Endometrial microvascular endothelial cells (primary cell): ENCODE data around the gene RRAS. TPM values are rescaled to one million over a fixed set of nuclear protein-coding genes. Genes with fewer than 3 reads are reported as not detected.
"Not testable (repeated sequence)": the region's sequence is repeated elsewhere in the genome, so short reads cannot be mapped to it uniquely, and the experiment has no call there.

ENCODE experiments used
- in situ Hi-C: cut with HindIII; loops from 2 replicates; pipeline ENCODE4 v1.10.0; 2017; ENCODE audit warnings: low sequenced_read_pairs, low pct_unique_long_range_greater_than_20kb; ENCODE audit errors: inconsistent ontology term
- total RNA-seq: library from RNA; depleted of rRNA; stranded (reverse); fragments of >200 nt; gene quantifications from one replicate; pipeline ENCODE4 v1.2.3, GENCODE V29; 2015; ENCODE audit errors: inconsistent ontology term

The RRAS gene
- total RNA-seq, 1 donor from 2014 or later = 45.0 TPM

DNA sequence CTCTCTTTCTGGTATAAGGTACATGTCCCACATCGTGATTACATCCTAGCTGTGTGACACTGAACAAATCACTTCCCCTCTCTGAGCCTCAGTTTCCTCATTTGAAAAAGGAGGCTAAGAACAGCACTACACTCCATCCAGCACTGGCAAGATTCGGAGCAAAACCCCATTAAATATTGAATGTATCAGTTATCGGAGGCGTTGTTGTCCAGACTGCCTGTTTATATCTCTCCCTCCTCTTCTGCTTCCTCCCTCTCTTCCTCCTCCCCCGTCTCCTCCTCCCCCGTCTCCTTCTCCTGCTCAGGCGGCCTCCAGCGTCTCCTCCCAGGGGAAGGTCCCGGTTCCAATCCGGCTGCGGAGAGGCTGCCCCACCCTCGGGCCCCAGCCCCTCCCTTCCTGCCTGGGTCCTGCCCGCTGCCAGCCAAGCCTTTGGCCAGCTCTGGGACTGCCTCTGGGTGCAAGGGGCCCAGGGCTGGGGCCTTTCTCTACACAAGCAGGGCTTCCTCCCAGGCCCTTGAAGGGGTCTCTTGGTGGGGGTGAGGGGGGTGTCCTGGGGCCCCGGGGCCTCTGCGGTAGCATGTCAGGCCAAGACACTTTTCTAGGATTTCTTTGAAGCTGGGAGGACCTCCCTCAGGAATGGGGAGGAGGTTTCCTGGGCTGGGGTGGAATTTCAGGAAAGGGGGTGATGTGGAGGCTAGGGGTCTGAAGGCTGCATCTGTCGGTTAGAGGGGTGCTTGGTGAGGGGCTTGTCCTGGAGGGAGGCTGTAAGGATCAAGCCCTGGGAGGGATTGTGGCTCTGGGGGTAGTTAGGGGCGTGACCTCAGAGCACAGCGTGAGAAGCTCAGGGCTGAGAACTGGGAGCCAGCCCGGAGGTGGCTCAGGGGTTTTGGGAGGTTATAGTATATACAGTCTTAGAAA lies 1.9 kb downstream of the RRAS start:
- in situ Hi-C loops = no loop called here

DNA sequence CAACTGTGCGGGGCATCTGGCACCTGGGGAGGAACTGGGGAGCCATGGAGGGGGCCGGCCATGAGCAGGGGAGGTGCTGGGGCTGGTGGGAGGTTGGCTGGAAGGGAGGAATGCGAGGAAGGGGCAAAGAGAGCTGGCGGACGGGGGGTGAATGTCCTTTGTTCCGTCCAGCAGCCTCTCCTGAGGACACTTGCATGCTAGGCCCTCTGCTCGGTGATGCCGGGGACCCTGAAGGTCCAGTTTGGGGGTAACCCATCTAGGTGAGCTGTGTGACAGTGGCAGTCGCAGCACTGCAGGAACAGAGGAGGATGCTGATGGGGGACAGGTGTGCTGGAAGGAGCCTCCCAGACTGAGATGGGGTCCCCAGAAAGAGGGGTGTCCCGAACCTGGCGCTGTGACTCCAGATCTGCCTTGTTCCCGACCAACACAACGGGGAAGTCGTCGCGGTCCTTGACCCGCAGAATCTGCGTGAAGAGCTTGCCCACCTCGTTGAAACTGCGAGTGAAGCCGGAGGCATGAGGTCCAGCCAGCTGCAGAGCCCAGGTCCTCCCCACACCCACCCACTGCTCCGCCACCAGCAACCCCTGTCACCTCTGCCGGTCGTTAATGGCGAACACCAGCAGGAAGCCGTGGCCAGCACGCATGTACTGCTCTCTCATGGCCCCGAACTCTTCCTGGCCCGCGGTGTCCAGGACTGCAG lies 3.6 kb downstream of the RRAS start:
- in situ Hi-C loops = no loop called here

DNA sequence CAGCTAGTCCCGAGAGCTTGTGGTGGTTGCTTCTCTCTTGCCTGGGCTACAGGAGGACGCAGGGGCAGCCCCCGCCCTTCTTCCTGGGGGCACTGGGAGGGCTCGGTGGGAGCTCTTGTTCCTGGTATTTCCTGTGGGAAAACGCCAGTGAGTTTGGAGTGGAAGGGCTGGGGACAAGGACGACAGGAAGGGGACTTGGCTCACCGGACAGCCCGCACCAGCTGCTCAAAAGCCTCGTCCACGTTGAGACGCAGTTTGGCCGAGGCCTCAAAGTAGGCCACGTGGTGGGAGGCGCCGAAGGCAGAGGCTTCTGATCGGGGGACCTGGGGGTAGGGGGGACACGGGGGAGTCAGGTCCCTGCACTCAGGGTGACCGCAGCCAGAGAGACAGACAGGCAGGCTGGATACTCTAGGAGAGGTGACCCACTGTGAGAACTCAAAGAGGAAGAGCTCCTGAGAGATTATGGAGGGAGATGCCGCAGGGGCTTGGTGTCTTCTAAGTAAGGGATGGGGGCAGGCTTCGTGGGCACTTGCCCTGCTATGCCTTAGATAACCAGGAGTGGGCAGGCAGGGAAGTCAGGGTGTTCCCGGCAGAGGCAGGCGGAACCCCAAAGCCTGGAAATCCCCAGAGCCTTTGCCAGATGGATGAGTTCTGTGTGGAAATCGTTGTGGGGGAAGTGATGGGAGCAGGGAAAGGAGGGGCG lies 4.3 kb downstream of the RRAS start:
- in situ Hi-C loops = no loop called here

DNA sequence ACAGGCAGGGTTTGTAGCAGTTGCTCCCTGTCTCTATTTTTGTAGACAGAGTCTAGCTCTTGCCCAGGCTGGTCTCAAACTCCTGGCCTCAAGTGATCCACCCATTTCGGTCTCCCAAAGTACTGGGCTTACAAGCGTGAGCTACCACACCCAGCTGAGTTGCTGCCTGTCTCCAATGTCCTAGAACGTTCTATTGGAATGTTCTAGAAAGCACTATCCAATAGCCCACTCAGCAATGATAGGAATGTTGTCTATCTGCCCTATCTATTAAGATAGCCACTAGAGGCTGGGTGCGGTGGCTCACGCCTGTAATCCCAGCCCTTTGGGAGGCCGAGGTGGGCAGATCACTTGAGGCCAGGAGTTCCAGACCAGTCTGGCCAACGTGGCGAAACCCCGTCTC lies 6.7 kb downstream of the RRAS start:
- in situ Hi-C loops = not testable (repeated sequence)

DNA sequence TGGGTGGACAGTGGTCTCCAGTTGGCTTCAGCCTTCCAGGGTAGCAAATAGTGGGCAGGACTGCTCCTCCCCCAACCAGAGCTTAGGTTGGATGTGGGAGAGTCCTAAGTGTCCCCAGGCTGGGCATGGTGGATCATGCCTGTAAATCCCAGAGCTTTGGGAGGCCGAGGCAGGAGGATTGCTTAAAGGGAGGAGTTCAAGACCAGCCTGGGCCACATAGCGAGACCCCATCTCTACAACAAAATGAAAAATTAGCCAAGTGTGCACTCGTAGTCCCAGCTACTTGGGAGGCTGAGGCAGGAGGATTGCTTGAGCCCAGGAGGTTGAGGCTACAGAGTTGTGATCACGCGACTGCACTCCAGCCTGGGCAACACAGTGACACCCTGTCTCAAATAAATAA lies 7.4 kb downstream of the RRAS start:
- in situ Hi-C loops = no loop called here

DNA sequence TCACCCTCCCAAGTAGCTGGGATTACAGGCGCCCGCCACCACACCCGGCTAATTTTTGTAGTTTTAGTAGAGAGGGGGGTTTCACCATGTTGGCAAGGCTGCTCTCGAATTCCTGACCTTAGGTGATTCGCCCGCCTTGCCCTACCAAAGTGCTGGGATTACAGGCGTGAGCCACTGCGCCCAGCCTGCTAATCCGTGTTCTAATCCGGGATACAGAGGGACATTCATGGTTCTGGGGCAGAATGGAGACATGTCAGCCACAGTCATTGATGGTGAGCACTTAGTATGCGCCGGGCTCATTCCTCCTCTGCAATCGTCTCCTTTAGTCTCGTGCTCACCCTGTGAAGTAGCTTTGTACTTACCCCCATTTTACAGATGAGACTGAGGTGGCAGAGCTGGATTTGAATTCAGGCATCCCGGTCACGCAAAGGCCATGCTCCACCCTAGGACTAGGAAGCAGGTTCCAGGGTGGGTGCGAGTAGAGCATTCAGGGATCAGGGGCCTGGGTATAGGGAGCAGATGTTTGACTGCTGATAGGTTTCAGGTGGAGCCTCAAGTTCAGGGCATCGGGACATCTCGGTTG lies 8.2 kb downstream of the RRAS start:
- in situ Hi-C loops = no loop called here

DNA sequence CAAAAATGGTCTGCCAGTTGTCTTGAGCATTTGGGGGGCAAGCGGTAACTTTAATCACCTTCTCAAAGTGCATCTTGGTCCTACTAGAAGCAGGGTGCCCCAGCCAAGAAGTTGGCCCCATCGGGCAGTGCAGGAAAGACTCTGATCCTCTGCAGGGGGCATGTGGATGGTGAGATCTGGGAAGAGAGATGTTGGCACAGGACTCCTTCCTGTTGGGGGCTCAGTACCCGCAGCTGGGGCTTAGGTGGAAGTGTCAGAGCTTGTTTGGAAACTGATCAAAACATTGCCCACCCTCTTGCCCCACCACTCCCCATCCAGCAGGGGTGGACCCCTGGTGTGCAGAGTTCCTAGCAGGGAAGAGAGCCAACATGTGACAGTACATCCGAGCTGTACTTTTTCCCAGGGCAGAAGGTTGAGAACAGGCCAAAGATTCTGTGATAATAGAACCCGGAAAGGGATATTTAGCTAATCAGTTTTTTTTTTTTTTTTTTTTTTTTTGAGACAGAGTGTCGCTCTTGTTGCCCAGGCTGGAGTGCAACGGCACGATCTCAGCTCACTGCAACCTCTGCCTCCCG lies 8.8 kb downstream of the RRAS start:
- in situ Hi-C loops = no loop called here

DNA sequence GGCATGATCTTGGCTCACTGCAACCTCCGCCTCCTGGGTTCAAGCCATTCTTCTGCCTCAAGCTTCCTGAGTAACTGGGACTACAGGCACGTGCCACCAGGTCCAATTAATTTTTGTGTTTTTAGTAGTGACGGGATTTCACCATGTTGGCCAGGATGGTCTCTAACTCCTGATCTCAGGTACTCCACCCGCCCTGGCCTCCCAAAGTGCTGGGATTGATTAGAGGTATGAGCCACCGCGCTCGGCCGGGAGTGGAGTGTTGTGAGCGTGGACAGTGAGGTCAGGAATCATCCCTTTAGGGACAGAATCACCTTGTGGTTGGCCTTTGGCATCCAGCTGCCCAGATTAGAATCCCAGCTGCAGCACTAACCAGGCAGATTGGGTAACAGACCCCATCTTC lies 10.3 kb downstream of the RRAS start:
- in situ Hi-C loops = no loop called here

DNA sequence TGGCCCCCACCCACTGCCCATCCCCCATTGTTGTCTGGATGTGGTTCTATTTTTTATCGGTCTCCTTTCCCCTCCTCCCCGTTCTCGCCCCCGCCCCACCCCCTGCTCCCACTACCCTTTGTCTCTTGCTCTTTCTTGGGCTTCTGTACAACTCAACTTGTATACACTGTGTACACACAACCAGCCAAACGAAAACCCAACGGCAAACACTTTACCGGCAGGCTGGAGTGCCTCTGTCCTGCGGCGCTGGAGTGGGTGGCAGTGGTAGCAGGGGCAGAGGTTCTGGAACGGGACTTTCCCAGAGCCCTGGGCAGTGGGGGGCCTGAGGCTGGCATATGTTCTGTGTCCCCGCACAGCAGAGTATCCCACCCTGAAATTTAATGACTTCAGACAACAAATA lies 13.7 kb downstream of the RRAS start:
- in situ Hi-C loops = no loop called here

DNA sequence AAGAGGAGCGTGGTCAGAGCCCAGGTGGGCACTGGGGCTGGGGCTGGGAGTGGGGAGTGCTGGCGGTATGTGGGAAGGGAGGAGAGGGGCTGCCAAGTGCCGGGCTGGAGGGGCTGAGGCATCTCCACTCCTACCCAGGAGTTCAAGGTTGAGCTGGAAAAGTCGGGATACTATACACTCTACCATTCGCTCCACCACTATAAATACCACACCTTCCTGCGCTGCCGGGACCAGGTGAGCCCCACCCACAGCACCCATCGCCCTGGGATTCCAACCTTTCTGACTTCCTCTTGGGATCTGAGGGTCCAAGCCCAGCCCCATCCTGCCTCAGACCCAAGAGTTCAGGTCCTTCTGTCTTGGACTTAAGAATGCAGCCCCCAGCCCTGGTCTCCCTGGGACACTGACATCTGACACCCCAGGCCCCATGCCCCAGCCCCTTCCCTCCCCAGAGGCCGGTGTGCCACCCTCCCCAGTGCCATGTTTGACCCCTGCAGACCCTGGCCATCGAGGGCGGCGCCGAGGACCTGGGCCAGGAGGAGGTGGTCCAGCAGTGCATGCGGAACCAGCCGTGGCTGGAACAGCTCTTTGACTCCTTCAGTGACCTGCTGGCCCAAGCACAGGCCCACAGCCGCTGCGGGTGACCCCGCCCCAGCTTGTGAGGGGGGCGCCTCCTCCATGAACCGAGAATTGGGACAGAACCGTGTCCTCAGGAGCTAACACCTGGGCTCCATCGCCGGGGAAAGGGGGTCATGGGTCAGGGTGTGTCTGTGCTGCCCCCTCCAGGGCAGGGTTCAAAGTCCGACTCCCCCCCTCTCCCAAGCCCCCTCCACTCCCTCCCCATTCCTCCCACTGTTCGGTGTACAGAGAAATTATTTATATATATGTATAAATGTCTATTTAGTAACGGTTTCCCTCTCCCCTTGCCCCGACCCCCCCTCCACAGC lies 14.7 kb downstream of the RRAS start:
- in situ Hi-C loops = no loop called here

DNA sequence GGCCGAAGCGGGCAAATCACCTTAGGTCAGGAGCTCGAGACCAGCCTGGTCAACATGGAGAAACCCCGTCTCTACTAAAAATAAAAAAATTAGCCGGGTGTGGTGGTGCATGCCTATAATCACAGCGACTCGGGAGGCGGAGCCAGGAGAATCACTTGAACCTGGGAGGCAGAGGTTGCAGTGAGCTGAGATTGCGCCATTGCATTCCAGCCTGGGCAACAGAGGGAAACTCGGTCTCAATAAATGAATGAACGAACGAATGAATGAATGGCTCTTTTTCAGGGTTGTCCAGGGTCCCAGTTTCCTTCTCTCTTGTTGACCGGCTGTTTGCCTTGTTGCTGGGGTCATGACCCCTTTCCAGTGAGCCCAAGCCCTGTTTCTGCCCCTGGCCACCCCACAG lies 22.1 kb downstream of the RRAS start:
- in situ Hi-C loops = not testable (repeated sequence)

DNA sequence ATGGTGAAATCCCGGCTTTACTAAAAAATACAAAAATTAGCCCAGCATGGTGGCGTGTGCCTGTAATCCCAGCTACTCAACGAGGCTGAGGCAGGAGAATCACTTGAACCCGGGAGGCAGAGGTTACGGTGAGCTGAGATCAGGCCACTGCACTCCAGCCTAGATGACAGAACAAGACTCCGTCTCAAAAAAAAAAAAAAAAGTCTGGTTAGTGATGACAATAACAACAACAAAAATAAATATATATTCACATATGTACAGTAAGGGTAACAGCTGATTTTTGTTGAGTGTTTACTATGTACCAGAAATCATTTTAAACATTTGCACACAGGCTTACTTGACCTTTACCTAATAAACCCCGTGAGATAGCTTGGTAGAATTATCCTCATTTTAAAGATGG lies 23.0 kb downstream of the RRAS start:
- in situ Hi-C loops = no loop called here

DNA sequence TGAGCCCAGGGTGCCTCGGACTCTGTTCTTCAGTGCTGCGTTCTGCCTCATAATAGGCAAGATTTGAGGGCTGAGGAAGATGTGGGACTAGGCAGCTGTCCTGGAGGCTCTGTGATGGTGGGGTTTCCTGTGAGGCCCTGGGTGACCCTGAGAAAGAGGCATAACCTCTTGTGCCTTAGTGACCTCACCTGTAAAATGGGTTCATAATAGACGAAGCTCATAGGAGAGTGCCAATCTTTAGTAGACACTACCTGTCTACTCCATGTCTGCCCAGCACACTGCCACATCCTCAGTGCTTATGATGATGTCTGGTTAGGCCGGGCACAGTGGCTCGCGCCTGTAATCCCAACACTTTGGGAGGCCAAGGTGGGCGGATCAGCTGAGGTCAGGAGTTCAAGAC lies 23.4 kb downstream of the RRAS start:
- in situ Hi-C loops = no loop called here

DNA sequence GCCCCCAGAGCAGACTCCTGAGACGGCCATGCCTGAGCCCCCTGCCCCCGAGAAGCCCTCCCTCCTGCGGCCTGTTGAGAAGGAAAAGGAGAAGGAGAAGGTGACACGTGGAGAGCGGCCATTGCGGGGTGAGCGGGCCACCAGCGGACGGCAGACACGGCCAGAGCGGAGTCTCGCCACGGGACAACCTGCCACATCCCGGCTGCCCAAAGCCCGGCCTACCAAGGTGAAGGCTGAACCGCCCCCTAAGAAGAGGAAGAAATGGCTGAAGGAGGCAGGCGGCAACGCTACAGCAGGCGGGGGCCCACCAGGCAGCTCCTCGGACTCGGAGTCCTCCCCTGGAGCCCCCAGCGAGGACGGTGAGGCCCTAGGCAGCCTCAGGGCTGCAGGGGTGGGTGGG lies 24.1 kb downstream of the RRAS start:
- in situ Hi-C loops = no loop called here

DNA sequence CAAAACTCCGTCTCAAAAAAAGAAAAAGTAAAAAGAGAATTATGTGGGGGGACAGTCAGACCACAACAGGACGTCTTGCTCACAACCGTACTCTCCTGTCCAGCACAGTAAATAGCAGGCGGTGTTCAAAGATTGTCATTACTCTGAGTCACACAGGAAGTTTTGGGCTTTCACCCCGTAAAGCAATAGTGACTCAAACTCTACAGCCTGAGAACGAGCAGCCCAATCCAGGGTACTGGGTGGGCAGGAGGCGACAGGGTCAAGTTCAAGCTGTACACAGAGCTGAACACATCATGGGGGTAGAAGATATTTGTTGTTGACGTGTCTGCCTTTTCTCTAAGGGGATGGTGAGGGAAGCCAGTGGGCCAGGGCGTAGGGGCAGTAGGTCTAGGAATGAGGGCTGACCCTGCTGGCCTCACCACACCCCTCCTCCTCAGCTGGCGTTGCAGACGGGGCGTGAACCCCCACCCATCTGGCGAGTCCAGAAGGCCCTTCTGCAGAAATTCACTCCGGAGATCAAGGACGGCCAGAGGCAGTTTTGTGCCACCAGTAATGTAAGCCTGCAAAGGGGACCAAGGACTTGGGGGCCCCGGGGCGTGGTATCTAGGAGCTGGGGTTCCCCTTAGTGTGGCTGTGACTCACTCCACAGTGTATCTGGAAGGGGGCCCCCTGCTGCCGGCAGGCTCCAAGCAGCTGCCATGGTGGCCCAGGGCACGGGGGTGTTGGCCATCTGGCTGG lies 25.7 kb downstream of the RRAS start:
- in situ Hi-C loops = no loop called here

DNA sequence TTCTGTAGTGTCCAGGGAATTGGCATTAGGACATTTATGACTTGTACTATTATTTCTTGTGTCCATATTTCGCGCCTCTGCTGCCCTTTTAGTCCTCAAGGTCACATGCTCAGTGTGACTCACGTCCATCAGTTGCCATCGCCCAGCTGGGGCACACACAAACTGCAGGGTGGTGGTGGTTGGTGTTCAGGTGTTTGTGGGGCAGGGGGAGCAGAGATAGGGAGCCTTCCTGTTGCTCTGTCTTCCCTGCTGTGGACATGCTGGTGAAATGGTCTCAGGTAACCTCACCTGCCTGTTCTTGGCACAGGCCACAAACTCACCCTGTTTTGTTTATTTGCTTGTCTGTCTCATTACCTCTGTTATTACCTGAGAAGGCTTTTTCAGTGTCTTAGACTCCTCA lies 26.6 kb downstream of the RRAS start:
- in situ Hi-C loops = no loop called here

DNA sequence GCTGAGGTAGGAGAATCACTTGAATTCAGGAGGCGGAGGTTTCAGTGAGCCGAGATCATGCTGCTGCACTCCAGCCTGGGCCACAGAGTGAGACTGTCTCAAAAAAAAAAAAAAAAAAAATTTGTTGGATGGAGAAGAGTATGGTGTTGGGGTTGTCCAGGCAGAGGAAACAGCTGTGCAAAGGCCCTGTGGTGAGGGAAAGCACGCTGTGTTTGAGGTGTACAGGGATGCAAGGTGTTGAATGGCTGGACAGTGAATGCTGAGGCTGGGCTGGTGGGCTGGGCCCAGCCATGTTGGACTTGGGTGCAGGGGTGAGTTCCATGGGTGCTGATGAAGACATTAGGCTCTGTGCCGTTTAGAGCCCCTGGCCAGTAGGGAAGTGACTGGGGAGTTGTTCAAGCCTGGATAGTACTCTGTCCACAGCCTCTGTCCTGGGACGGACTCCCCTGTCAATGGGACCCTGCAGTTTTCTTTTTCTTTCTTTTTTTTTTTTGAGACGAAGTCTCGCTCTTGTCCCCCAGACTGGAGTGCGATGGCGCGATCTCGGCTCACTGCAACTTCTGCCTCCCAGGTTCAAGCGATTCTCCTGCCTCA lies 30.3 kb downstream of the RRAS start:
- in situ Hi-C loops = no loop called here
